Measurements from ENCODE around the gene SCTR. TPM values are rescaled to one million over a fixed set of nuclear protein-coding genes. Genes with fewer than 3 reads are reported as not detected.

Gene SCTR
- total RNA-seq, 1 experiment from 2014 or later = not detected

DNA sequence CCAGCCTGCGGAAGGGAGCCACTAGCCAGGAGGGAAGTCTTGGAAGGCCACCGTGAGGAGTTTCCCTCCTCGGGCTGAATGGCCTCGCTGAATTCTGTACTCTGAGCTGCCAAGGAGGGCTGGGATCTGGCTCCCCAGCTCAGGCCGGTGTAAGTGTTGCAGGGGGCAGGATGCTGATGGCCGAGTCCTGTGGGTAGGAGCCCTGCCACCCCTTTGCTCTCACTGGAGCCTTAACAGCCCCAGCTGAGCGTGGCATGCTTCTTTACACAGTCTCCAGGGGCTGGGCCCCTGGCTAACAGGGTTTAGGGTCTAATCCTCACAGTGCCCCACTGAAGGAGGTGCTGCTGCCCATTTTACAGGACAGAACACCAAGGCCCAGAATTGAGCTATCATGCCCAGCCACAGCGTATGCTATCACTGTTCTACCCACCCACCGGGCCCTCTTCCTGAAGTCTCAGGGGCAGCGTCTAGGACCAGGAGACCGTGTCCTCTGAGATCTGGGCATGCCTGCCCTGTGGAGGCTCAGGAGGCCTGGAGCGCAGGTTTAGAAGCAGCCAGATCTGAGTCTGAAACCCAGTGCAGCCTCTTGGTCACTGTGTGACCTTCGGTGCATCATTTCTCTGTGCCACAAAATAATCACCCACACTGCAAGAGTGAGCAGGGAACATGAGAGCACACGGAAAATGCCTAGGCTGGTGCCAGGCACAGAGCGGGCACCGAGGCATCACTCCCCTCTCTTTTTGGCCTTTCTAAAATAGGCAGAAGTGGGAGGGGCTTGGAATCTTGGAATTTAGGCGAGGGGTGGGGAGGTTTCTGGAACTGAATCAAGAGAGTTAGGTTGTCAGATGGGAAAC is 49.7 kb downstream of the SCTR start:
- TF ChIP-seq STAT6 (CRISPR knock-in tag; conservative IDR thresholded peaks at IDR 0.05; ENCODE audit: low read depth) = 0 out of 2 replicates have a peak, but pooled peaks have one; percentile 31
- no peak for TF ChIP-seq ZNF138 (CRISPR knock-in tag; conservative IDR thresholded peaks at IDR 0.05)
- no peak overlapping the region for H3K27ac Mint-ChIP-seq
- ChIA-PET POLR2A (no interaction called here), CTCF (interaction anchor here (0.5 to 3.9 kb wide), 13 partner anchors 11 to 700 kb away, joined by 3 to 145 read pairs (median 9); partner anchors contain the start of genes C2orf76, DBI and TMEM37)
- H3K9me3 Mint-ChIP-seq = no peaks in the 10 kb centered on the region
- no peak overlapping the region for H3K4me3 Mint-ChIP-seq
- no peaks in the 10 kb centered on the region for H3K36me3 Mint-ChIP-seq
- H3K4me1 Mint-ChIP-seq = peaks cover 21% of the 10 kb centered on the region
- H3K27me3 Mint-ChIP-seq (ENCODE audit: low read depth) = no peaks in the 10 kb centered on the region
- ATAC-seq = no peak
- DNase-seq (ENCODE audit: low spot score) = no peak

GRCh38 chr2:119473621-119474370 is 50.5 kb downstream of the SCTR start:
- POLR2A ChIA-PET = no interaction called here
- no peaks in the 10 kb centered on the region for H3K9me3 Mint-ChIP-seq

GRCh38 chr2:119472749-119473148 is 51.5 kb downstream of the SCTR start:
- no peaks in the 10 kb centered on the region for H3K9me3 Mint-ChIP-seq
- TF ChIP-seq FOXJ3 (CRISPR knock-in tag; IDR thresholded peaks at IDR 0.05; ENCODE audit: borderline replicate concordance) (no peak), ZNF532 (CRISPR knock-in tag; IDR thresholded peaks at IDR 0.05; ENCODE audit: borderline replicate concordance) (no peak), CREB1 (CRISPR knock-in tag; IDR thresholded peaks at IDR 0.05) (no peak), ZNF232 (CRISPR knock-in tag; IDR thresholded peaks at IDR 0.05) (no peak), HMGA2 (CRISPR knock-in tag; IDR thresholded peaks at IDR 0.05) (no peak)
- TF ChIP-seq, protein P1, sequence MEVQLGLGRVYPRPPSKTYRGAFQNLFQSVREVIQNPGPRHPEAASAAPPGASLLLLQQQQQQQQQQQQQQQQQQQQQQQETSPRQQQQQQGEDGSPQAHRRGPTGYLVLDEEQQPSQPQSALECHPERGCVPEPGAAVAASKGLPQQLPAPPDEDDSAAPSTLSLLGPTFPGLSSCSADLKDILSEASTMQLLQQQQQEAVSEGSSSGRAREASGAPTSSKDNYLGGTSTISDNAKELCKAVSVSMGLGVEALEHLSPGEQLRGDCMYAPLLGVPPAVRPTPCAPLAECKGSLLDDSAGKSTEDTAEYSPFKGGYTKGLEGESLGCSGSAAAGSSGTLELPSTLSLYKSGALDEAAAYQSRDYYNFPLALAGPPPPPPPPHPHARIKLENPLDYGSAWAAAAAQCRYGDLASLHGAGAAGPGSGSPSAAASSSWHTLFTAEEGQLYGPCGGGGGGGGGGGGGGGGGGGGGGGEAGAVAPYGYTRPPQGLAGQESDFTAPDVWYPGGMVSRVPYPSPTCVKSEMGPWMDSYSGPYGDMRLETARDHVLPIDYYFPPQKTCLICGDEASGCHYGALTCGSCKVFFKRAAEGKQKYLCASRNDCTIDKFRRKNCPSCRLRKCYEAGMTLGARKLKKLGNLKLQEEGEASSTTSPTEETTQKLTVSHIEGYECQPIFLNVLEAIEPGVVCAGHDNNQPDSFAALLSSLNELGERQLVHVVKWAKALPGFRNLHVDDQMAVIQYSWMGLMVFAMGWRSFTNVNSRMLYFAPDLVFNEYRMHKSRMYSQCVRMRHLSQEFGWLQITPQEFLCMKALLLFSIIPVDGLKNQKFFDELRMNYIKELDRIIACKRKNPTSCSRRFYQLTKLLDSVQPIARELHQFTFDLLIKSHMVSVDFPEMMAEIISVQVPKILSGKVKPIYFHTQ (CRISPR knock-in tag; IDR thresholded peaks at IDR 0.05) = no peak
- ATAC-seq = no peak
- ChIA-PET POLR2A (no interaction called here), CTCF (interaction anchor here (1.2 kb wide), 1 partner anchor 161 kb away, joined by 4 read pairs; no protein-coding TSS in a partner anchor)
- H3K4me3 Mint-ChIP-seq = no peak overlapping the region
- H3K27me3 Mint-ChIP-seq (ENCODE audit: low read depth) = no peaks in the 10 kb centered on the region
- H3K36me3 Mint-ChIP-seq = no peaks in the 10 kb centered on the region
- H3K27ac Mint-ChIP-seq = no peak overlapping the region
- peaks cover 25% of the 10 kb centered on the region for H3K4me1 Mint-ChIP-seq
- DNase-seq (ENCODE audit: low spot score) = no peak

More at GRCh38 chr2:119473621-119474370, 50.5 kb downstream of the SCTR start:
- peaks cover 25% of the 10 kb centered on the region for H3K4me1 Mint-ChIP-seq
- H3K27ac Mint-ChIP-seq = no peak overlapping the region
- ATAC-seq (no peak), DNase-seq (ENCODE audit: low spot score) (no peak)
- TF ChIP-seq, protein P1 (CRISPR knock-in tag; IDR thresholded peaks at IDR 0.05) = no peak
- TF ChIP-seq FOXJ3 (CRISPR knock-in tag; IDR thresholded peaks at IDR 0.05; ENCODE audit: borderline replicate concordance) = no peak
- TF ChIP-seq GTF2I (CRISPR knock-in tag; conservative IDR thresholded peaks at IDR 0.05) = no peak
- TF ChIP-seq EMX1 (CRISPR knock-in tag; IDR thresholded peaks at IDR 0.05) = no peak
- no peak for TF ChIP-seq ATF1 (CRISPR knock-in tag; IDR thresholded peaks at IDR 0.05)
- CTCF ChIA-PET = interaction anchor here (0.5 to 3.9 kb wide), 3 partner anchors 14 to 70 kb away, joined by 3 to 145 read pairs (median 8); no protein-coding TSS in a partner anchor
- H3K36me3 Mint-ChIP-seq = no peaks in the 10 kb centered on the region
- no peak overlapping the region for H3K4me3 Mint-ChIP-seq
- no peaks in the 10 kb centered on the region for H3K27me3 Mint-ChIP-seq (ENCODE audit: low read depth)
